ENCODE results near the gene POU2AF3. TPM values are rescaled to one million over a fixed set of nuclear protein-coding genes. Genes with fewer than 3 reads are reported as not detected.

Gene POU2AF3
- polyA plus RNA-seq, 1 of the 3 experiments (the other 2 are of a cell fraction) = 0.07 TPM

DNA sequence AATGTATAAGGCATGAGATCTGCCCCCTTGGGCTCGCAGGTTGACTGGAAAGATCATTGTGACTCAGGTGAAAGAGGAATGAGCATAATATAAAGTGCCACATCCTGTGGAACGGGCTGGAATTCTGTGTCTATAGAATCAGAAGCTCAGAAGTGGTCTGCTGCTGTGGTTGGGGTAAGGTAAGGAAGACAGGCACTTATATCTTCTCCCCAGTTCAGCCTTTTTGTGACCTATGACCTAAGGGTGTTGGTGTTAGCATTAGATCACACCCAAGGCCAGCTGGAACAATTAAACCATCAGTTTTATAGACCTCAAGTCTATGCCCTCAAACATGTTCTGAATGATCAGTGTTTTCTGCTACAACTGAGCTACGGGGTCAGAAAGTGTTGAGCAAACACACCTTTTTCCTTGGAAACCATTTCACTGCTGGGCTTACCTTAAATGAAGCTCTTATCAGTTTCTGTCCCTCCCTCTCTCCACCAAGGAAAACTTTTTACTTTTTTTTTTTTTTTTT lies 15.7 kb upstream of the POU2AF3 start:
- Histone ChIP-seq H3K9me3 (no peaks in the 10 kb centered on the region), H3K36me3 (replicated peaks in 1 of 2; ENCODE audit: control insufficient read depth in 1 of 2, insufficient read depth in 2 of 2, low read length in 1 of 2) (no peaks in the 10 kb centered on the region), H3K4me1 (ENCODE audit: control insufficient read depth in 1 of 2, insufficient read depth in 2 of 2, low read depth in 1 of 2, low read length in 1 of 2) (peaks cover 0 to 17% of the 10 kb centered on the region in 2 experiments; a peak in 1 of 4 replicates), H3K4me2 (no peak overlapping the region), H3K9ac (no peak overlapping the region), H2AFZ (ENCODE audit: low read depth) (no peak overlapping the region), H3K79me2 (ENCODE audit: insufficient read depth) (no peaks in the 10 kb centered on the region), H3K27ac (ENCODE audit: low read depth in 2 of 2, low read length in 1 of 2) (no peak overlapping the region), H3K4me3 (ENCODE audit: low read depth in 2 of 2, low read length in 1 of 2) (no peak overlapping the region), H3K27me3 (ENCODE audit: insufficient read depth) (peaks cover 1% of the 10 kb centered on the region), H3F3A (replicated peaks; ENCODE audit: insufficient read depth) (no peaks in the 10 kb centered on the region), H4K20me1 (ENCODE audit: insufficient read depth) (no peaks in the 10 kb centered on the region), H3K9me2 (no peaks in the 10 kb centered on the region)
- 31% methylated on average over 3 of the region's 3 CpGs for WGBS (ENCODE audit: low lambda C conversion rate)
- POLR2A ChIA-PET = no interaction called here
- CTCF ChIA-PET = interaction anchor here (0.6 to 12.0 kb wide), 28 partner anchors 9 to 815 kb away, joined by 3 to 305 read pairs (median 6); partner anchors contain the start of gene POU2AF3
- DNase-seq = no peak
- TF ChIP-seq SIN3A (IDR thresholded peaks at IDR 0.05; ENCODE audit: borderline replicate concordance, low read depth, low read length) = no peak
- no peak for TF ChIP-seq FOSL2 (IDR thresholded peaks at IDR 0.05; ENCODE audit: borderline replicate concordance, low read depth)
- TF ChIP-seq RCOR1 (IDR thresholded peaks at IDR 0.05; ENCODE audit: low read length) = no peak
- TF ChIP-seq, protein P1, sequence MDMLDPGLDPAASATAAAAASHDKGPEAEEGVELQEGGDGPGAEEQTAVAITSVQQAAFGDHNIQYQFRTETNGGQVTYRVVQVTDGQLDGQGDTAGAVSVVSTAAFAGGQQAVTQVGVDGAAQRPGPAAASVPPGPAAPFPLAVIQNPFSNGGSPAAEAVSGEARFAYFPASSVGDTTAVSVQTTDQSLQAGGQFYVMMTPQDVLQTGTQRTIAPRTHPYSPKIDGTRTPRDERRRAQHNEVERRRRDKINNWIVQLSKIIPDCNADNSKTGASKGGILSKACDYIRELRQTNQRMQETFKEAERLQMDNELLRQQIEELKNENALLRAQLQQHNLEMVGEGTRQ (IDR thresholded peaks at IDR 0.05; ENCODE audit: borderline replicate concordance, low read depth, low read length) = no peak
- no peak for TF ChIP-seq NFIC (IDR thresholded peaks at IDR 0.05; ENCODE audit: borderline replicate concordance)
- TF ChIP-seq, protein P2, sequence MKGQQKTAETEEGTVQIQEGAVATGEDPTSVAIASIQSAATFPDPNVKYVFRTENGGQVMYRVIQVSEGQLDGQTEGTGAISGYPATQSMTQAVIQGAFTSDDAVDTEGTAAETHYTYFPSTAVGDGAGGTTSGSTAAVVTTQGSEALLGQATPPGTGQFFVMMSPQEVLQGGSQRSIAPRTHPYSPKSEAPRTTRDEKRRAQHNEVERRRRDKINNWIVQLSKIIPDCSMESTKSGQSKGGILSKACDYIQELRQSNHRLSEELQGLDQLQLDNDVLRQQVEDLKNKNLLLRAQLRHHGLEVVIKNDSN (IDR thresholded peaks at IDR 0.05; ENCODE audit: borderline replicate concordance, low read depth) = no peak
- TF ChIP-seq GATA2 (CRISPR knock-in tag; IDR thresholded peaks at IDR 0.05) = no peak
- no peak for TF ChIP-seq JUND (IDR thresholded peaks at IDR 0.05)
- TF ChIP-seq MEF2A (IDR thresholded peaks at IDR 0.05; ENCODE audit: borderline replicate concordance, low read depth) = no peak
- TF ChIP-seq EP300 (IDR thresholded peaks at IDR 0.05; ENCODE audit: borderline replicate concordance in 1 of 2, low read depth in 1 of 2, low read length in 1 of 2) = no peak
- no peak for TF ChIP-seq EZH2phosphoT487 (IDR thresholded peaks at IDR 0.05; ENCODE audit: borderline replicate concordance, low read depth)

DNA sequence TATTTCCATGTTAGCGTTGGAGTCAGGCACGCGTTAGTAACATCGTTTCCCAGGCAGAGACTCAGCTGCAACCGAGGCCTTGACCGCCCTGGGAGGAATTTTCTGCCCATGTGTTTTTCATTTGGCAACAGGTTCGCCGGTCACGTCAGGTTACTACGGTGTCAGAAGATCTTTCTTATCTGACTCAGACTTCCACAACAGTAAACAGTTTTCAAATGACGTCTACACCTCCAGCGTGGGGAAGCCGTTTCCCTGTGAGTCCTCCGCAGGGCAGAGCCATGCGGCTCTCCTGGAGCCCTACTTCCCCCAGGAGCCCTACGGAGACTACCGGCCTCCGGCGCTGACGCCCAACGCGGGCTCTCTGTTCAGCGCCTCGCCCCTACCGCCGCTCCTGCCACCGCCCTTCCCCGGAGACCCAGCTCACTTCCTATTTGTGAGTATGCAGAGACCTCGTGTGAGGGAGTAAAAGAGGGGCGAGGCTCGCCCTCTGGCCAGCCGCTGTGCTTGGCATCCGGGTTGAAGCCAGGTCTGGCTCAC lies 14.3 kb upstream of the POU2AF3 start:
- no peak overlapping the region for H3K27ac ChIP-seq (ENCODE audit: low read depth in 2 of 2, low read length in 1 of 2)
- POLR2A ChIA-PET = no interaction called here
- no peaks in the 10 kb centered on the region for H3K27me3 ChIP-seq (ENCODE audit: insufficient read depth)
- peaks cover 0 to 17% of the 10 kb centered on the region in 2 experiments; a peak in 1 of 4 replicates for H3K4me1 ChIP-seq (ENCODE audit: control insufficient read depth in 1 of 2, insufficient read depth in 2 of 2, low read depth in 1 of 2, low read length in 1 of 2)
- no peak overlapping the region; a peak in 1 of 4 replicates for H3K4me3 ChIP-seq (ENCODE audit: low read depth in 2 of 2, low read length in 1 of 2)
- H3K36me3 ChIP-seq (replicated peaks in 1 of 2; ENCODE audit: control insufficient read depth in 1 of 2, insufficient read depth in 2 of 2, low read length in 1 of 2) = no peaks in the 10 kb centered on the region
- no peaks in the 10 kb centered on the region for H3F3A ChIP-seq (replicated peaks; ENCODE audit: insufficient read depth)
- H3K9ac ChIP-seq = no peak overlapping the region
- no peaks in the 10 kb centered on the region for H3K9me3 ChIP-seq
- no peaks in the 10 kb centered on the region for H4K20me1 ChIP-seq (ENCODE audit: insufficient read depth)
- TF ChIP-seq TCF12 (IDR thresholded peaks at IDR 0.05) = no peak
- TF ChIP-seq, protein P3, sequence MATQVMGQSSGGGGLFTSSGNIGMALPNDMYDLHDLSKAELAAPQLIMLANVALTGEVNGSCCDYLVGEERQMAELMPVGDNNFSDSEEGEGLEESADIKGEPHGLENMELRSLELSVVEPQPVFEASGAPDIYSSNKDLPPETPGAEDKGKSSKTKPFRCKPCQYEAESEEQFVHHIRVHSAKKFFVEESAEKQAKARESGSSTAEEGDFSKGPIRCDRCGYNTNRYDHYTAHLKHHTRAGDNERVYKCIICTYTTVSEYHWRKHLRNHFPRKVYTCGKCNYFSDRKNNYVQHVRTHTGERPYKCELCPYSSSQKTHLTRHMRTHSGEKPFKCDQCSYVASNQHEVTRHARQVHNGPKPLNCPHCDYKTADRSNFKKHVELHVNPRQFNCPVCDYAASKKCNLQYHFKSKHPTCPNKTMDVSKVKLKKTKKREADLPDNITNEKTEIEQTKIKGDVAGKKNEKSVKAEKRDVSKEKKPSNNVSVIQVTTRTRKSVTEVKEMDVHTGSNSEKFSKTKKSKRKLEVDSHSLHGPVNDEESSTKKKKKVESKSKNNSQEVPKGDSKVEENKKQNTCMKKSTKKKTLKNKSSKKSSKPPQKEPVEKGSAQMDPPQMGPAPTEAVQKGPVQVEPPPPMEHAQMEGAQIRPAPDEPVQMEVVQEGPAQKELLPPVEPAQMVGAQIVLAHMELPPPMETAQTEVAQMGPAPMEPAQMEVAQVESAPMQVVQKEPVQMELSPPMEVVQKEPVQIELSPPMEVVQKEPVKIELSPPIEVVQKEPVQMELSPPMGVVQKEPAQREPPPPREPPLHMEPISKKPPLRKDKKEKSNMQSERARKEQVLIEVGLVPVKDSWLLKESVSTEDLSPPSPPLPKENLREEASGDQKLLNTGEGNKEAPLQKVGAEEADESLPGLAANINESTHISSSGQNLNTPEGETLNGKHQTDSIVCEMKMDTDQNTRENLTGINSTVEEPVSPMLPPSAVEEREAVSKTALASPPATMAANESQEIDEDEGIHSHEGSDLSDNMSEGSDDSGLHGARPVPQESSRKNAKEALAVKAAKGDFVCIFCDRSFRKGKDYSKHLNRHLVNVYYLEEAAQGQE (IDR thresholded peaks at IDR 0.05; ENCODE audit: low read depth, low read length) = no peak
- no peak for TF ChIP-seq JUND (IDR thresholded peaks at IDR 0.05)
- no peak for TF ChIP-seq EZH2phosphoT487 (IDR thresholded peaks at IDR 0.05; ENCODE audit: borderline replicate concordance, low read depth)
- WGBS (ENCODE audit: low lambda C conversion rate) = 80% methylated on average over 33 of the region's 33 CpGs
- no peak overlapping the region for H3K4me2 ChIP-seq
- no peaks in the 10 kb centered on the region for H3K9me2 ChIP-seq
- no peaks in the 10 kb centered on the region for H3K79me2 ChIP-seq (ENCODE audit: insufficient read depth)
- CTCF ChIA-PET = interaction anchor here (0.6 to 12.0 kb wide), 19 partner anchors 7 to 1082 kb away, joined by 3 to 305 read pairs (median 8); partner anchors contain the start of gene POU2AF3
- no peak overlapping the region for H2AFZ ChIP-seq (ENCODE audit: low read depth)
- peak; percentile 48 for DNase-seq

Measured in SK-N-SH (cell line).